Aorta (tissue), 5 donors: ENCODE results near the gene SASH1. TPM values are rescaled to one million over a fixed set of nuclear protein-coding genes. Genes with fewer than 3 reads are reported as not detected.

Experiments
- ATAC-seq: fragments of 200-7000 bp; cut with Tn5 transposase; one replicate; pipeline ENCODE4 v1.9.1; 2022; ENCODE audit warnings: moderate library complexity; ENCODE audit not compliant: low FRiP score
- DNase-seq, 2 donors: peaks; one replicate each; pipeline ENCODE4 v3.0.0-alpha.2; 2020
- H3K27ac ChIP-seq, 2 donors: one replicate each; pipeline ENCODE4 v1.5.1; 2013; ENCODE audit warnings: low read length in 2 of 2, mild to moderate bottlenecking in 2 of 2, moderate library complexity in 2 of 2, control low read depth in 1 of 2, inconsistent platforms in 1 of 2, low read depth in 1 of 2
- H3K27me3 ChIP-seq, 2 donors: one replicate each; pipeline ENCODE4 v1.6.1; 2013; ENCODE audit warnings: control low read depth in 1 of 2, low read length in 1 of 2, mild to moderate bottlenecking in 1 of 2, moderate library complexity in 1 of 2; ENCODE audit not compliant: insufficient read depth in 2 of 2, control insufficient read depth in 1 of 2
- H3K36me3 ChIP-seq, 2 donors: one replicate each; pipeline ENCODE4 v1.6.1; 2013; ENCODE audit warnings: control low read depth in 1 of 2, low read length in 1 of 2, mild to moderate bottlenecking in 1 of 2; ENCODE audit not compliant: insufficient read depth in 2 of 2, control insufficient read depth in 1 of 2
- H3K4me1 ChIP-seq, 2 donors: one replicate each; pipeline ENCODE4 v1.6.1; 2013; ENCODE audit warnings: low read length in 2 of 2, control low read depth in 1 of 2, mild to moderate bottlenecking in 1 of 2, moderate library complexity in 1 of 2; ENCODE audit not compliant: insufficient read depth in 2 of 2, control insufficient read depth in 1 of 2
- H3K4me3 ChIP-seq, 2 donors: one replicate each; pipeline ENCODE4 v1.5.1; 2013; ENCODE audit warnings: low read length in 2 of 2, control low read depth in 1 of 2, mild to moderate bottlenecking in 1 of 2
- H3K9me3 ChIP-seq: one replicate; pipeline ENCODE4 v1.6.1; 2013; ENCODE audit warnings: mild to moderate bottlenecking, low read length; ENCODE audit not compliant: control insufficient read depth
- WGBS, 2 donors: extraction: QIAGEN DNeasy Blood & Tissue Kit; methylation state at CpG; one replicate each; pipeline ENCODE4 v1.1.7; 2013; 5-methylcytosine and 5-hydroxymethylcytosine counted together
- intact Hi-C, 2 donors: fragments of 100-400 bp; cut with DNase I; formaldehyde crosslinking; loops; one replicate each; pipeline versions ENCODE4 v1.14.2 to v1.15.0; 2022
- long read RNA-seq, 2 donors: library from polyadenylated mRNA; unstranded; transcript quantifications; one replicate each; pipeline ENCODE4 v2.0.0, GENCODE V29; 2020 to 2021
- polyA plus RNA-seq, 2 donors: library from polyadenylated mRNA; stranded (reverse); fragments of 200-250 nt; gene quantifications; one replicate each; pipeline ENCODE4 v1.2.3, GENCODE V29; 2013
- total RNA-seq, 2 donors: library from RNA; stranded (reverse); fragmentation: NEBNext Ultra II Directional; extraction: Animal tissue kit (Norgen Biotek cat#: 25700); gene quantifications; one replicate each; pipeline ENCODE4 v1.2.1, GENCODE V29; 2021
- donor health status: healthy with polysubstance abuse.
- donor health status: Bipolar disorder and iron deficiency.
- donor health status: DM: no; HTN: no; CAD: no.
- donor health status: DM: no; HTN: no; CAD: no.
- donor health status: DM: yes; HTN: yes; CAD: no.

Gene SASH1
- 100 to 1,000 TPM in 1 of 2 donors, 10 to 100 TPM in 1; 89.7 to 120 TPM for total RNA-seq
- 10 to 100 TPM; 10.3 to 46.0 TPM for polyA plus RNA-seq
- long read RNA-seq, donor 1, partial matches to known transcripts, result 57 of 100 reads
- long read RNA-seq, donor 1, other reads (novel, unspliced or antisense), result 42 of 100 reads
- long read RNA-seq, donor 2, full-length matches to known transcripts, result 10 of 99 reads
- long read RNA-seq, donor 2, partial matches to known transcripts, result 40 of 99 reads
- long read RNA-seq, donor 2, other reads (novel, unspliced or antisense), result 49 of 99 reads

GRCh38 chr6:148342350-148343046 lies at the start of gene SASH1:
Gene SASH1 (plus strand): TSS chr6:148342838. CDS start chr6:148343068, 230 bp downstream.
- WGBS, 2 donors, result 0% methylated on average over 53 to 67 of the region's 67 CpGs

DNA sequence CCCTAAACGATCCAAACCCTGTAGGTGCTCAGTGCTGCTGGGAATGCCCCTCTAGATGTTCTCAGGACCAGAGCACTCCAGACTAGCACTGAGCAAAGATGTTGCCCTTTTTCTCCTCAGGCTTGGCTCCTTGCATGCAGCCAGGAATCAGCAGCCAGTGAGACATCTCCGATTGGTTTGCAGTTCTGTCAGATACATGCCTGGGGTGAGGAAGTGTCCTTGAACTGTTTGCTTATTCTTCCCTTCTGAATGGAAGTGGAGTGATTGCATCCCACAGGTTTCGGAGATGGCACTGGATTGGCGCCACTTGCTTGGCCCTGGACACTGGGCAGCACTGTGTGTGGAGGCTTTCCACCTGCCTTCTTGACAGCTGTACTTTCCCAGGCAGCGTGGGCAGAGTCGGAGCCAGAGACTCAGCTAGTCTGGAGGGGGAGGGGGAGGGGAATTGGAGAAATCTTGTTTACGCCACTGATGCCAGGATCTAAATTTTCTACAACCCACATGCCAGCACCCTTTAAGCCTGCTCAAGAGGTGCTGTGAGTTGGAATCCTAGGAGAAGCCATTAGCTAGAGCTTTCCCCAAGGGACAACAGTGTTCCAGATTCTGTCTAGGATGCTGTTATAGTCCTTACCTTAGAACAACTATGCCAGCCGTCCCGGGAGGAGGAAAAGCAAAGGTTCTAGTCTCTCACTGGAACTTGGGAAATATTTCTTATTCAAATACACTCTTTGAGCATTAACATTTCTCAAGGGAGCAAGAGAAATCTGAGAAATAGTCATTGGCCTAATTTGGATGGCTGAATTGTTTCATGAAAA lies 49.2 kb upstream of the SASH1 start:
- Histone ChIP-seq H3K4me1 (peaks cover 0 to 6% of the 10 kb centered on the region in 2 donors), H3K27ac (peak overlapping the region in 1 of 2 donors; percentile 26), H3K27me3 (no peaks in the 10 kb centered on the region), H3K36me3 (no peaks in the 10 kb centered on the region), H3K4me3 (no peak overlapping the region), H3K9me3 (no peaks in the 10 kb centered on the region)
- ATAC-seq (peak; percentile 59), DNase-seq (peak in 1 of 2 donors; percentile 55)
- whole genome bisulfite sequencing, 2 donors, result 13 to 18% methylated on average over 9 of the region's 9 CpGs
- intact Hi-C loops, result no loop called here

More at GRCh38 chr6:148342350-148343046, at the start of gene SASH1:
- Histone ChIP-seq H3K36me3 (no peaks in the 10 kb centered on the region), H3K27ac (peak within 1 kb of the TSS; percentile 62 to 98), H3K4me3 (peak within 1 kb of the TSS; percentile 99 to 100), H3K4me1 (peaks cover 5 to 8% of the 10 kb centered on the region in 2 donors), H3K27me3 (no peaks in the 10 kb centered on the region), H3K9me3 (no peaks in the 10 kb centered on the region)
- ATAC-seq, result peak; percentile 83
- DNase-seq, result peak; percentile 83 to 85
- intact Hi-C loops, result loop anchor here (5.0 to 10.0 kb wide), 4 partner anchors 62 to 192 kb away; no protein-coding TSS in a partner anchor

DNA sequence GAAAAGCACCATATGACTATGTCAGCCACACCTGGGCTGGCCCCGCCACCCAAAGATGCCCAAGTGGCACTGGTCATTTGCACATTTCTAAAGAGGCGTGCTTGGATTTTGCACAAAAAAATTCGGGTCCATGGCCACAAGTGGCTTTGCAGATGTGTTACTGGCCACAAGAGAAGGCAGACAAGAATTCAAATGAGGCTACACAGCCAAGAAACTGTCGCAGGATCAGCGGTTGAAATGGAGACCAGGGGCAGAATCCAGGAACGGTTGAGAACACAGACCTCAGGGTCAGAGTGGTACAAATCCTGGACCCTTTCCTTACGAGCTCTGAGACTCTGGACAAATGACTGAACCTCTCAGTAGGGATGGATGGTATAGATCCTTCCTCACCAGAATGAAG lies 48.6 kb upstream of the SASH1 start:
- Histone ChIP-seq H3K4me1 (peaks cover 0 to 6% of the 10 kb centered on the region in 2 donors), H3K27me3 (no peaks in the 10 kb centered on the region), H3K9me3 (no peaks in the 10 kb centered on the region), H3K4me3 (no peak overlapping the region), H3K27ac (peak overlapping the region in 1 of 2 donors; percentile 7), H3K36me3 (no peaks in the 10 kb centered on the region)
- intact Hi-C loops, result no loop called here
- DNase-seq (no peak), ATAC-seq (no peak)
- WGBS, 2 donors, result 55 to 60% methylated on average over 7 of the region's 7 CpGs

GRCh38 chr6:148295261-148295887 lies 47.3 kb upstream of the SASH1 start:
- no peaks in the 10 kb centered on the region for H3K27me3 ChIP-seq
- DNase-seq (no peak), ATAC-seq (no peak)
- H3K4me3 ChIP-seq, result no peak overlapping the region
- no peak overlapping the region for H3K27ac ChIP-seq
- no peaks in the 10 kb centered on the region for H3K36me3 ChIP-seq
- 61 to 63% methylated on average over 7 of the region's 7 CpGs for WGBS, 2 donors
- intact Hi-C loops, result no loop called here
- peaks cover 0 to 6% of the 10 kb centered on the region in 2 donors for H3K4me1 ChIP-seq
- H3K9me3 ChIP-seq, result no peaks in the 10 kb centered on the region

- DNase-seq, result no peak
- Histone ChIP-seq H3K27ac (no peak overlapping the region), H3K4me1 (peaks cover 0 to 6% of the 10 kb centered on the region in 2 donors), H3K27me3 (no peaks in the 10 kb centered on the region), H3K36me3 (no peaks in the 10 kb centered on the region), H3K4me3 (no peak overlapping the region), H3K9me3 (no peaks in the 10 kb centered on the region)
- 71 to 74% methylated on average over 1 of the region's 1 CpG for WGBS, 2 donors
- ATAC-seq, result no peak
- intact Hi-C loops, result no loop called here
Observed at GRCh38 chr6:148296771-148297170, 45.9 kb upstream of the SASH1 start.

DNA sequence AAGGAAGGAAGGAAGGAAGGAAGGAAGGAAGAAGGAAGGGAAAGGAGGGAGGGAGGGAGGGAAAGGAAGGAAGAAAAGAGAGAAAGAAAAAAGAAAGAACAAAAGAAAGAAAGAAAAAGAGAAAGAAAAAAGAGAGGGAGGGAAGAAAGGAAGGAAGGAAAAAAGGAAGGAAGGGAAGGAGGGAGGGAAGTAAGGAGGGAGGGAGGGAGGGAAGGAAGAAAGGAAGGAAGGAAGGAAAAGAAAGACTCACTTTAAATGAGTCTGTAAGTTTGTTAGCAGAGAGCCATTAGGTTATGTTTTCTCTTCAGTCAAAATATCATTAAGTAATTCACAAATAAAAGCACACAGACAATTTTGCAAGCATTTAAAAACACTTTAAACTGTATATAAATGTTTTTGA lies 44.0 kb upstream of the SASH1 start:
- DNase-seq (no peak), ATAC-seq (no peak)
- Histone ChIP-seq H3K9me3 (no peaks in the 10 kb centered on the region), H3K27ac (no peak overlapping the region), H3K36me3 (no peaks in the 10 kb centered on the region), H3K27me3 (no peaks in the 10 kb centered on the region), H3K4me1 (peaks cover 0 to 3% of the 10 kb centered on the region in 2 donors), H3K4me3 (no peak overlapping the region)
- intact Hi-C loops, result no loop called here

GRCh38 chr6:148303616-148304015 lies 39.0 kb upstream of the SASH1 start:
- 96 to 97% methylated on average over 5 of the region's 5 CpGs for WGBS, 2 donors

DNA sequence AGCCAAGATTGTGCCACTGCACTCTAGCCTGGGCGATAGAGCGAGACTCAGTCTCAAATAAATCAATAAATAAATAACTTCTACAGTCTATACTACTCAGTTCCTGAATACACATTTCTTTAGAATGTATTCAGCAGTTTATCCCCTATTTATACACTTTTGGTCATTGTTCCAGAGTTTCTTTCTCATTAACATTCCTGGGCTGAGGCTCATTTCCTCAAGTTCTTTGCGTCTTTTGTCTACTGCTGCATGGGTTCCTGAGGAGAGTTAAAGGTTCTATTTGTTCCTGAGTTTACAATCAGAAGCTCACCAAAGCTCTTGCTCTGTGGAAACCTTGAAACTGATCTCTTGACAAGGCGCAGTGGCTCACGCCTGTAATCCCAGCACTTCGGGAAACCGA lies 37.7 kb upstream of the SASH1 start:
- Histone ChIP-seq H3K9me3 (no peaks in the 10 kb centered on the region), H3K36me3 (no peaks in the 10 kb centered on the region), H3K4me3 (no peak overlapping the region), H3K4me1 (no peaks in the 10 kb centered on the region), H3K27ac (no peak overlapping the region), H3K27me3 (no peaks in the 10 kb centered on the region)
- intact Hi-C loops, result no loop called here
- ATAC-seq (no peak), DNase-seq (no peak)
- WGBS, 2 donors, result 67 to 83% methylated on average over 7 of the region's 7 CpGs

More at GRCh38 chr6:148303616-148304015, 39.0 kb upstream of the SASH1 start:
- no peaks in the 10 kb centered on the region for H3K36me3 ChIP-seq
- no peak overlapping the region for H3K27ac ChIP-seq
- H3K4me1 ChIP-seq, result no peaks in the 10 kb centered on the region
- ATAC-seq, result no peak
- intact Hi-C loops, result no loop called here
- no peak for DNase-seq
- no peak overlapping the region for H3K4me3 ChIP-seq
- H3K9me3 ChIP-seq, result no peaks in the 10 kb centered on the region
- no peaks in the 10 kb centered on the region for H3K27me3 ChIP-seq
